B cell (primary cell): ENCODE results near the gene NTN4. TPM values are rescaled to one million over a fixed set of nuclear protein-coding genes. Genes with fewer than 3 reads are reported as not detected.

Experiments
- ATAC-seq: fragments of 200-7000 bp; cut with Tn5 transposase; one replicate; pipeline ENCODE4 v1.10.0; 2021; ENCODE audit warnings: low read depth, mild to moderate bottlenecking, moderate number of reproducible peaks, moderate library complexity
- CTCF ChIA-PET: fragments of 350-600 bp; sonication (Branson Sonifier 250); formaldehyde crosslinking; loops from one replicate; lab custom pipeline; 2021; ENCODE audit warnings: antibody characterized with exemption, inconsistent platforms; lab: Charles Lee
- POLR2A ChIA-PET: fragments of 350-600 bp; sonication (Branson Sonifier 250); formaldehyde crosslinking; loops from one replicate; lab custom pipeline; 2021; ENCODE audit warnings: antibody characterized with exemption; lab: Charles Lee
- DNase-seq: peaks from one replicate; pipeline ENCODE4 v3.0.0; 2013
- H2AFZ ChIP-seq: 2 replicates; pipeline ENCODE4 v1.6.1; 2012; ENCODE audit warnings: mild to moderate bottlenecking, low read depth, low read length; ENCODE audit not compliant: insufficient read depth, poor library complexity, severe bottlenecking
- H3K27ac ChIP-seq, 2 donors: 1 replicate in 1 of 2; 2 replicates in 1 of 2; pipeline ENCODE4 v1.5.1; 2012 to 2013; ENCODE audit warnings: low read length in 2 of 2, mild to moderate bottlenecking in 2 of 2, moderate library complexity in 1 of 2
- H3K27me3 ChIP-seq, 4 experiments: fragments of 200-600 bp in 1 of 4; sonication (generic) in 1 of 4; replicated peaks in 1 of 4; 1 replicate in 2 of 4; 2 replicates in 2 of 4; pipeline versions ENCODE4 v1.6.1 to v1.7.0; 2013 to 2016; ENCODE audit warnings: low read length in 3 of 4, mild to moderate bottlenecking in 2 of 4, mixed read lengths in 1 of 4, moderate library complexity in 1 of 4; ENCODE audit not compliant: insufficient read depth in 4 of 4, control insufficient read depth in 3 of 4; ENCODE audit errors: control extremely low read depth in 1 of 4
- H3K36me3 ChIP-seq, 2 experiments: replicated peaks in 1 of 2; 1 replicate in 1 of 2; 2 replicates in 1 of 2; pipeline versions ENCODE4 v1.6.1 to v1.7.1; 2013; ENCODE audit warnings: low read length in 1 of 2; ENCODE audit not compliant: insufficient read depth in 2 of 2, control insufficient read depth in 1 of 2; ENCODE audit errors: control extremely low read depth in 1 of 2, extremely low read depth in 1 of 2
- H3K4me1 ChIP-seq, 2 donors: fragments of 200-600 bp in 1 of 2; sonication (generic) in 1 of 2; 1 replicate in 1 of 2; 2 replicates in 1 of 2; pipeline versions ENCODE4 v1.5.1 to v1.6.1; 2013 to 2017; ENCODE audit warnings: low read length in 2 of 2; ENCODE audit not compliant: control insufficient read depth in 2 of 2, insufficient read depth in 2 of 2
- H3K4me2 ChIP-seq: replicated peaks from 2 replicates; pipeline ENCODE3; 2012; ENCODE audit warnings: mild to moderate bottlenecking, low read depth, low read length; ENCODE audit not compliant: poor library complexity, severe bottlenecking
- H3K4me3 ChIP-seq, 5 experiments: fragments of 200-600 bp in 1 of 5; sonication (generic) in 1 of 5; 1 replicate in 3 of 5; 2 replicates in 2 of 5; pipeline versions ENCODE4 v1.5.1 to v1.7.0; 2011 to 2016; ENCODE audit warnings: low read length in 4 of 5, mild to moderate bottlenecking in 4 of 5, low read depth in 2 of 5, control low read depth in 1 of 5, moderate library complexity in 1 of 5; ENCODE audit not compliant: insufficient read depth in 1 of 5; ENCODE audit errors: control extremely low read depth in 1 of 5, extremely low read depth in 1 of 5
- H3K79me2 ChIP-seq: fragments of 200-600 bp; sonication (generic); one replicate; pipeline ENCODE4 v1.6.0; 2016; ENCODE audit warnings: low read length; ENCODE audit not compliant: control insufficient read depth, insufficient read depth
- H3K9ac ChIP-seq: fragments of 200-600 bp; sonication (generic); 2 replicates; pipeline ENCODE4 v1.6.1; 2017; ENCODE audit warnings: mild to moderate bottlenecking, low read length, moderate library complexity
- H3K9me3 ChIP-seq, 3 donors: one replicate each; pipeline versions ENCODE4 v1.6.1 to v1.7.1; 2013; ENCODE audit warnings: low read length in 2 of 3; ENCODE audit not compliant: control insufficient read depth in 2 of 3, insufficient read depth in 1 of 3; ENCODE audit errors: control extremely low read depth in 1 of 3
- H4K20me1 ChIP-seq: 2 replicates; pipeline ENCODE4 v1.6.0; 2012; ENCODE audit warnings: mild to moderate bottlenecking, low read length; ENCODE audit not compliant: insufficient read depth, control insufficient read depth, poor library complexity, severe bottlenecking
- H3K27ac Mint-ChIP-seq: one replicate; pipeline ENCODE4 v1.8.0; 2021; ENCODE audit warnings: mixed read lengths
- H3K27me3 Mint-ChIP-seq: one replicate; pipeline ENCODE4 v1.8.0; 2021; ENCODE audit warnings: mixed read lengths
- H3K4me1 Mint-ChIP-seq: one replicate; pipeline ENCODE4 v1.8.0; 2021; ENCODE audit warnings: mixed read lengths
- H3K4me3 Mint-ChIP-seq: one replicate; pipeline ENCODE4 v1.8.0; 2021; ENCODE audit warnings: mixed read lengths
- H3K9me3 Mint-ChIP-seq: one replicate; pipeline ENCODE4 v1.8.0; 2022; ENCODE audit warnings: mixed read lengths; ENCODE audit not compliant: insufficient read depth
- EZH2 ChIP-seq: IDR thresholded peaks from 2 replicates; pipeline ENCODE4 v1.6.1; 2012; ENCODE audit warnings: borderline replicate concordance, low read depth, mild to moderate bottlenecking, moderate library complexity, low read length; ENCODE audit not compliant: insufficient read depth, poor library complexity, severe bottlenecking
- WGBS: methylation state at CpG from one replicate; pipeline ENCODE4 v1.1.5; 2013; ENCODE audit warnings: missing lambda C conversion rate; ENCODE audit not compliant: insufficient coverage; 5-methylcytosine and 5-hydroxymethylcytosine counted together
- intact Hi-C: fragments of 100-400 bp; cut with micrococcal nuclease; formaldehyde crosslinking; loops from one replicate; pipeline ENCODE4 v1.10.0; 2022
- polyA plus RNA-seq: library from polyadenylated mRNA; depleted of rRNA; stranded (reverse); fragments of >200 nt; gene quantifications from 2 replicates; pipeline ENCODE4 v1.2.3, GENCODE V29; 2012
- total RNA-seq, 2 donors: library from RNA; stranded (reverse); fragments of 120-200 nt in 1 of 2; gene quantifications; 1 replicate in 1 of 2; 2 replicates in 1 of 2; pipeline versions ENCODE4 v1.2.3 to v1.2.4, GENCODE V29; 2013 to 2022
- TF ChIP-seq, protein P1 (sequence below): fragments of 200-600 bp; IDR thresholded peaks from one replicate; pipeline ENCODE4 v1.8.0; 2022; ENCODE audit warnings: antibody characterized with exemption, mild to moderate bottlenecking

The NTN4 gene
- total and polyA plus RNA-seq, 2 donors (not counting 1 experiment from before 2014, with no cell fraction given), result not detected

DNA sequence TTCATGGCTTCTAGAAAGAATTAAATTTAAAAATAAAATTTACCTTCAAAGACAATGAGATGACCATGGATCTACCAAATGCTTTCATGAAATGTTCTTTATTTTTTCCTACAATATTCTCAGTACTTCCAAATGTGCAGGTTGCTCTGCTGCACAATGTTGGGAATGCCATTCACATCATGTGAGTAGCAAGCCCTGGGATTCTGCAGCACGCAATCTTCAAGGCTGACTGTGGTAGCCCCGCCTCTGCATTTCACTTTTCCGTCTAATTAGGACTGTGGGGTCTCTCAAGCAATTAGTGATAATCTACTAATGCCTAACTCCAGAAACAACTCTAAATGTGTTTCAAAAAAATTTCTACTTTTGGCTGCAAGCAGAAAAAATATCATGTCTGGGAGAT is 13.7 kb upstream of the NTN4 start:
- 53% methylated on average over 2 of the region's 3 CpGs for WGBS
- no peak overlapping the region for H3K27ac Mint-ChIP-seq
- ChIA-PET CTCF (no interaction called here), POLR2A (no interaction called here)
- Histone ChIP-seq H3K36me3 (no peaks in the 10 kb centered on the region), H3K9ac (no peak overlapping the region), H3K9me3 (no peaks in the 10 kb centered on the region), H3K27ac (no peak overlapping the region), H3K4me1 (no peaks in the 10 kb centered on the region), H3K79me2 (no peaks in the 10 kb centered on the region), H4K20me1 (no peaks in the 10 kb centered on the region), H2AFZ (no peak overlapping the region), H3K4me3 (no peak overlapping the region), H3K27me3 (peaks cover 0 to 18% (median 6%) of the 10 kb centered on the region in 4 experiments), H3K4me2 (no peak overlapping the region)
- H3K4me3 Mint-ChIP-seq, result no peak overlapping the region
- H3K9me3 Mint-ChIP-seq, result no peaks in the 10 kb centered on the region
- intact Hi-C loops, result no loop called here
- H3K4me1 Mint-ChIP-seq, result no peaks in the 10 kb centered on the region
- TF ChIP-seq EZH2, result no peak
- TF ChIP-seq, protein P1, sequence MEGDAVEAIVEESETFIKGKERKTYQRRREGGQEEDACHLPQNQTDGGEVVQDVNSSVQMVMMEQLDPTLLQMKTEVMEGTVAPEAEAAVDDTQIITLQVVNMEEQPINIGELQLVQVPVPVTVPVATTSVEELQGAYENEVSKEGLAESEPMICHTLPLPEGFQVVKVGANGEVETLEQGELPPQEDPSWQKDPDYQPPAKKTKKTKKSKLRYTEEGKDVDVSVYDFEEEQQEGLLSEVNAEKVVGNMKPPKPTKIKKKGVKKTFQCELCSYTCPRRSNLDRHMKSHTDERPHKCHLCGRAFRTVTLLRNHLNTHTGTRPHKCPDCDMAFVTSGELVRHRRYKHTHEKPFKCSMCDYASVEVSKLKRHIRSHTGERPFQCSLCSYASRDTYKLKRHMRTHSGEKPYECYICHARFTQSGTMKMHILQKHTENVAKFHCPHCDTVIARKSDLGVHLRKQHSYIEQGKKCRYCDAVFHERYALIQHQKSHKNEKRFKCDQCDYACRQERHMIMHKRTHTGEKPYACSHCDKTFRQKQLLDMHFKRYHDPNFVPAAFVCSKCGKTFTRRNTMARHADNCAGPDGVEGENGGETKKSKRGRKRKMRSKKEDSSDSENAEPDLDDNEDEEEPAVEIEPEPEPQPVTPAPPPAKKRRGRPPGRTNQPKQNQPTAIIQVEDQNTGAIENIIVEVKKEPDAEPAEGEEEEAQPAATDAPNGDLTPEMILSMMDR, result no peak
- DNase-seq, result no peak
- no peak for ATAC-seq
- H3K27me3 Mint-ChIP-seq, result peaks cover 37% of the 10 kb centered on the region

DNA sequence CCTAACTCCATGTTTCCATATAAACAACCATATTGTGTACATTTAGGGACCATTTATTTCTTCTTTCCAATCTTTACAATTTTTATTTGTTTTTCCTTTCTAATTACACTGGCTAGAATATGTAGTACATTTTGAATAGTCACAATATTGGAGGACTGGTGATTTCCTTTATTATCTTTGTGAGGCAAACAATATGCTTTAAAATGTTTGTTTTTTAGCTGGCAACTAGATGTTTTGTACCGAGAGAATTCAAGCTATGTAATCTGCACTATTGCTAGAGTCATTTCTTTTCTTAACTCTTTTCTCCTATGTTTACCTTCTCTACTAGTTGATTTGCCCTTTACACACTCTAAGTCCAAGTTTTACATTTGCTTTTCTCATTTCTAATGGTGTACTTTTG is 13.3 kb upstream of the NTN4 start:
- Mint-ChIP-seq H3K27ac (no peak overlapping the region), H3K9me3 (no peaks in the 10 kb centered on the region), H3K4me3 (no peak overlapping the region), H3K27me3 (peaks cover 35% of the 10 kb centered on the region), H3K4me1 (no peaks in the 10 kb centered on the region)
- no peaks in the 10 kb centered on the region for H3K9me3 ChIP-seq
- H3K27ac ChIP-seq, result no peak overlapping the region
- H2AFZ ChIP-seq, result no peak overlapping the region
- ATAC-seq (no peak), DNase-seq (no peak)
- H4K20me1 ChIP-seq, result no peaks in the 10 kb centered on the region
- no CpG with 5 or more reads among the region's 1 CpG for WGBS
- no peaks in the 10 kb centered on the region for H3K79me2 ChIP-seq
- H3K4me3 ChIP-seq, result no peak overlapping the region
- ChIA-PET POLR2A (no interaction called here), CTCF (no interaction called here)
- H3K4me2 ChIP-seq, result no peak overlapping the region
- no peak for TF ChIP-seq EZH2
- TF ChIP-seq, protein P1, result no peak
- H3K9ac ChIP-seq, result no peak overlapping the region
- intact Hi-C loops, result no loop called here
- H3K36me3 ChIP-seq, result no peaks in the 10 kb centered on the region
- no peaks in the 10 kb centered on the region for H3K4me1 ChIP-seq
- peaks cover 0 to 18% (median 6%) of the 10 kb centered on the region in 4 experiments for H3K27me3 ChIP-seq
